Putamen (tissue), 1 donor: ENCODE data around the gene MIF.
A peak's percentile ranks its signal among the peaks of the same experiment; 100 is the strongest.
"Not testable (repeated sequence)": the region's sequence is repeated elsewhere in the genome, so short reads cannot be mapped to it uniquely, and the experiment has no call there.

Experiments used
- DNase-seq: peaks from one replicate; pipeline ENCODE4 v3.0.0-alpha.2; 2016; ENCODE audit warnings: low spot score

Gene MIF

DNA sequence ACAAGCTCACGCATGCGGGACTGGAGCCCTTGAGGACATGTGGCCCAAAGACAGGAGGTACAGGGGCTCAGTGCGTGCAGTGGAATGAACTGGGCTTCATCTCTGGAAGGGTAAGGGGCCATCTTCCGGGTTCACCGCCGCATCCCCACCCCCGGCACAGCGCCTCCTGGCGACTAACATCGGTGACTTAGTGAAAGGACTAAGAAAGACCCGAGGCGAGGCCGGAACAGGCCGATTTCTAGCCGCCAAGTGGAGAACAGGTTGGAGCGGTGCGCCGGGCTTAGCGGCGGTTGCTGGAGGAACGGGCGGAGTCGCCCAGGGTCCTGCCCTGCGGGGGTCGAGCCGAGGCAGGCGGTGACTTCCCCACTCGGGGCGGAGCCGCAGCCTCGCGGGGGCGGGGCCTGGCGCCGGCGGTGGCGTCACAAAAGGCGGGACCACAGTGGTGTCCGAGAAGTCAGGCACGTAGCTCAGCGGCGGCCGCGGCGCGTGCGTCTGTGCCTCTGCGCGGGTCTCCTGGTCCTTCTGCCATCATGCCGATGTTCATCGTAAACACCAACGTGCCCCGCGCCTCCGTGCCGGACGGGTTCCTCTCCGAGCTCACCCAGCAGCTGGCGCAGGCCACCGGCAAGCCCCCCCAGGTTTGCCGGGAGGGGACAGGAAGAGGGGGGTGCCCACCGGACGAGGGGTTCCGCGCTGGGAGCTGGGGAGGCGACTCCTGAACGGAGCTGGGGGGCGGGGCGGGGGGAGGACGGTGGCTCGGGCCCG, at the start of gene MIF:
TSS of gene MIF (plus strand) at position 439 of the 765 bp plus-strand sequence. CDS start at position 531, 92 bp downstream.
- DNase-seq = peak; percentile 89

GRCh38 chr22:23844739-23845202, 49.4 kb upstream of the MIF start:
- no peak for DNase-seq

DNA sequence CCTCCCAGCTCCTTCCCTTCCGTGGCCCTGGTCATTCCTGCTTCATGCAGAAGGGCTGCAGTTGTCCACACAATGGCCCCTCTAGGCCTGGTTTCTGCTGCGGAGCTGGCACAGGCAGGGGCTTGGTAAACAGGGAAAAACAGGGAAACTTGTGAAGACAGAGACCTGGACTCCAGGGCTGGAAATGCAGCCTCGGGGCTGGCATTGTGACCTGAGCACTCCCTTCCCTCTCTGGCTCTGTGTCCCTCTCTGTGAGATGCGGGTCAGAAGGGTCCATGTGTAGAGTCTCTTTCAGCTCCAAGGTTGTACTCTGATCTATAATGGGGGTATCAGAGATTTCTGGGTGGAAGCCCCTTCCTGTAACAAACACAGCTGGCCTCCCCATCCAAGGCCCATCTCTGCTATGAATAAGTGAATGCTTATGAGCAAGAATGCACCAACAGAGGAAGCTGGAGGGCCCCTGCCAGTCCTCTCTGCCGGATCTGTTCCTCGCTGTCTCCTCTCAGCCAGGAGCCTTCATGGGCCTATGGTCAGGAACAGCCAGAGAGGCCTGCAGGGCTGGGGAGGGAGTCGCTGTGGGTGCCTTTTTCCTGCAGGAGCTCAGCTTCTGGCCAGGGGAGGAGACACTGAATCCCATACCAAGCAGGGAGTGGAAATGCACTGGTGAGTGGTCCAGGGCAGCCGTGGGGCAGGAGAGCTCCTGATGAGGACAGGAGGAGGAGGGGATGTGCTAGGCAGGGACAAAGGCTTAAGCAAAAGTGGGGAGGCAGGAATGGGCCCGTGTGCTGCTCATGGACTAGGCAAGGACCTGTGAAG, 48.7 kb upstream of the MIF start:
- DNase-seq = no peak

DNA sequence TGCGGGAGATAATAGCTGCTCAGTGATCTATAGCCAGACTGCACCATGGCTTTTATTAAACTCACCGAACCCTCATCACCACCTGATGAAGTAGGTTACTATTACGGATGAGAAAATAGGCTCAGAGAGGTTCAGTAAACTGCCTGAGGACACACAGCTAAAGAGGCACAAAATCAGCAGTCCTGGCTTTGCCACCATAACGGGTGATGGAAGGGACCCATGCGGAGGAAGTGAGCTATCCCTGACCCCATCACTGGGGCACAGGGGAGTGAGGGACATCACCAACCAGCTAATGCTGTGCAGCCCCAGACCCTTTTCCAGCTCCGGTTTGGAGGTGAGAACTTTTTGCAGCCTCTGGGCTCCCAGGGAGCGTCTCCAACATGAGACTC, 48.1 kb upstream of the MIF start:
- DNase-seq = no peak

DNA sequence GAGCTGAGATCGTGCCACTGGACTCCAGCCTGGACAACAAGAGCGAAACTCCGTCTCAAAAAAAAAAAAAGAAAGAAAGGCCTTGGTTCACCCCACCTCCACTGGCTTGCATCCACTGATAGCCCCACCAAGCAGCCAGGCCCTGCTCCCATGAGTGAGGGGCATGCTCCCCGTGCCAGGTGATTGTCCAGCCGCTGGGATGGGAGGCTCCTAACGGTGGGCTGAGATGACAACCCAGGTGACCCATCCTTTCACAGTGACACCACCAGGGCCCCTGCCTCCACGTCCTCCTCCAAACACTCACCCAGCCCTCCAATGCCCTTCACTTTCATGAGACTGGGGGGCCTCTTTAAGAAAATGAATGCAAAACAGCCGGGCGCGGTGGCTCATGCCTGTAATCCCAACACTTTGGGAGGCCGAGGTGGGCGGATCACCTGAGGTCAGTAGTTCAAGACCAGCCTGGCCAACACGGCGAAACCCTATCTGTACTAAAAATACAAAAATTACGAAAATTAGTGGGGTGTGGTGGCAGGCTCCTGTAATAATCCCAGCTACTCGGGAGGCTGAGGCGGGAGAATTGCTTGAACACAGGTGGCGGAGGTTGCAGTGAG, 46.8 kb upstream of the MIF start:
- DNase-seq = no peak

DNA sequence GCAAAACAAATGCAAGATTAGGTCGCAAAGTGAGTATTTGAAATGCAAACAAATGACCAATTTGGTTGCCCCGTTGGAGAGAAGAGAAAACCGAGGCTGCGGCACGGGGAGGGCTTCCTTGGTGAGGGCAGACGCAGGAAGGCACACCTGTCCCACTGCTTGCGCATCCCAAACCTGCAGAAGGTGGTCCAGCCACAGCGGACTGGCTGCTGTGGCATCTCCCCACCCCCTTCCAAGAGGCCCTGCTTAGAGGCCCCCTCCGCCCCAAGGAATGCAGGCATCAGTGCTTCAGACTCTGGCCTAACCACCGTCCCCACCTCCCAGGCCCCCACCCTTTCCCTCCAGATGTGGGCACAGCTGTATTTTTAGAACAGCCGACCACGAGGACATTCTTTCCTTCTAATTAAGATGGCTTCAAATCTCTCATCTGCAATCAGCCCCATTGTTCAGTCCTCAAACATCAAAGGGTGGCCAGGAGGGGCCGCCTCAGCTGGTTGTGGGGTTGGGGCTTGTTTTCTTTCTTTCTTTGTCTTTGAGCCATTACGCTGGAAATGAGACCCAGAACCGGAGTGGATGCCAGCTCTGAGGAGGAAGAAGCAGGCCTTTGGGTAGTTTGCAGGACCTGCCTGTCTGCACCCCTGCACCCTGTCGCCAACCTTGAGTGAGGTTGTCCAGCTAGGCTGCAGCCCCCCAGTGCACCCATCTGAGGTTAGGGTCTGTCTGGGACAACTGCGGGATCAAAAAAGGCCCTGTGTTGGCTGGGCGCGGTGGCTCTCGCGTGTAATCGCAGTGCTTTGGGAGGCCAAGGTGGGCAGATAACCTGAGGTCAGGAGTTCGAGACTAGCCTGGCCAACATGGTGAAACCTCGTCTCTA, 46.0 kb upstream of the MIF start:
- no peak for DNase-seq

DNA sequence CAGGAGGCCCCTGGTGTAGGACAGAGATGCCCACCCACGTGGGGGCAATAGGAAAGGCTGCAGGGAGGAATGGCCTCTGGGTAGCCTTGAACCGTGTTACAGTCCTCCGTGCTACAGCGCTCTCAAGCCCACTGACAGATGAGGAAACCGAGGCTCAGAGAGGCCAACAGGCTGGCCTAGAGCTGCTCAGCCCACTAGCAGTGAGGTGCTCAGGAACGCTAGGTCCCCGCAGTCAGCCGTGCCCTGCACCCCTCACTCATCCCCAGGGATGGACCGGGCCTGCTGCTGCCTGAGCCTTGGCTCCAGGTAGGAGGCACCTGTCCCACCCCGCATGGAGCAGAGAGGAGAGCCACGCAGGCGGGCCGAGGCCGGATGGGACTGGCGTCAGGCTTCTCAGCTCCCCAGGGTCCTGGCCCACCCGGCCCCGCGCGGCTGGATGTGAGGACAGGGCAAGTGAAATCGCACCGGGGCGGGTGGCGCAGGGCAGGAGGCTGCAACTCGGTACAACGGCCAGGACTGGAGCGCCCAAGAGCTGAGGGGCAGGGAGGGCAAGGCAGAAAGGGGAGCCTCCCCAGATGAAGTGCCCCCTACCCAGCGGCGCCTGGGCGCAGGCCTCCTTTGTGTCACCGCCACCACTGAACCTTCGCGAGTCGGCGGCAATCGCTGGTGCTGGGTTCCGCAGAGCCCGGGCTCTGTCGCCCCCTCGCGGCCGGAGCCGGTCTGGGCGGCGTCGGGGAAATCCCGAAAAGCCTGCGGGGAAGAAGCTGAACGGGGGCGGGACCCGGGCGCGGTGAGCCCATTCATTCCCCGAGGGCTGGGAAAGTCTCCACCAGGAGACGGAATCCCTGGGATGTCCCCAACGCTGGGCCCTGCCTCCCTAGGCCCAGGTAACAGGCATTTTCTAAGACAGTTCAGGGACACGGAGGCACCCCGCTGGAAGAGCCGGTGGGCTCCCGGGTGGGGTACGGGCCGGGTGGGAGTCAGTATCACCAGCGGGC, 44.9 kb upstream of the MIF start:
- peak; percentile 61 for DNase-seq

DNA sequence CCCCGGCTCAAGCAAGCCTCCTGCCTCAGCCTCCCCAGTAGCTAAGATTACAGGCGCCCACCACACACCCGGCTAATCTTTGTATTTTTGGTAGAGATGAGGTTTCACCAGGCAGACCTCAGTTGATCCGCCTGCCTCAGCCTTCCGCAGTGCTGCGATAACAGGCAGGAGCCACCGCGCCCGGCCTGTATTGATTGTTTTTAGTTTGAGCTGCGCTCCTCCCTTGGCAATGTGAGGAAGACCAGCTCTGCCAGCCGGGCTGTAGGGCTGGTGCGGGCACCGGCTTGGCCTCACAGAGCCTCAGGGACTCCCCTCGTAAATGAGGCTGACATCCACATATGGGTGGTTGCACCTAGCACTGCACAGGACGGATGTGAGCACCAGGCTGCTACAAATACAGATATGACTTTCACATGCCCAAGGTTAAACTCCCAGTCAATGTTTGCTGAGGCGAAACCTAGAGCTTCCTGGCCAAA, 44.0 kb upstream of the MIF start:
- DNase-seq = no peak

- no peak for DNase-seq
These were observed 37.2 kb upstream of the MIF start for GRCh38 chr22:23856721-23857605.

DNA sequence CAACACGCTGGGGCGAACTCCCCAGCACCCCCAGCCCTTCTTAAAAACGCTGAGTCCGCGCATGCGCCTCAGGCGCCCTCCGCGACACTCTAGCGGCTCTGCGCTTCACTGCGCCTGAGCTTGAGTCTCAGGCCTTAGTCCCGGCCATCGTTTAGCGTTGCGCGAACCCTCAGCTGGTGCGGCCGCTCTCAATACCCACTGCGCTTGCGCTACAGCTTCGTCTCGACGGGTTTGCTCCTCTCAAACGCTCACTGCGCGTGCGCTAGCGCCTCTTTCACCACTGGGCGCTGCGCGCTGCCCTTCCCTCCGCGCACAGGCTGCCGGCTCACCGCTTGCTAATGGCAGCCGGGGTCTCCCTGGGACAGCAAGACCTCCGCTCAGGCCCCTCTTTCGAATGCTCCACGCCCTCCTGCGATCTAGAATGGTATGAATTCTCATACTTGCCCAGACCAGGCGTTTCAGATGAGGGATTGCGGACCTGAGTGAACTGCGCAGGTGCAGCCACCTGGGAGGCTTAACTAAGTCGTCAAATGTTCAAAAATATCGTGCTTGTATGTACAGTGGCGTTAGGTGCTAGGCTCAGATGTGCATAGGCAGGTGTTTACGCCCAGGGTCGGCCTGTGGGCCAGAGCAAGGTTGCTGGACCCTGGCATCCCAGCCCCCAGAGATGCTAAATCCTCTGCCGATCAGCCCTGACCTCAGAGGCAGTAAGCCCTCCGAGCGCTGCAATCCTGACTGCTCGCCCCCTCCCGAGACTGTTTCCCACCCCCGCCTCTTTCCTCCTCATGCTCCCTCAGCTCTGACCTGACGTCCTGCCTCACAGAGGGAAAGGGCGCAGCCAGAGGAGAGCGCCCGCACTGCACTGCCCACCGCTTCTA, 36.3 kb upstream of the MIF start, which contains the start of gene SLC2A11:
TSS of gene SLC2A11 (plus strand) at position 270 of the 878 bp plus-strand sequence. CDS start at position 395, 125 bp downstream.
- DNase-seq = peak; percentile 98

- DNase-seq = peak; percentile 75
These were observed 35.7 kb upstream of the MIF start for GRCh38 chr22:23858484-23858815.

DNA sequence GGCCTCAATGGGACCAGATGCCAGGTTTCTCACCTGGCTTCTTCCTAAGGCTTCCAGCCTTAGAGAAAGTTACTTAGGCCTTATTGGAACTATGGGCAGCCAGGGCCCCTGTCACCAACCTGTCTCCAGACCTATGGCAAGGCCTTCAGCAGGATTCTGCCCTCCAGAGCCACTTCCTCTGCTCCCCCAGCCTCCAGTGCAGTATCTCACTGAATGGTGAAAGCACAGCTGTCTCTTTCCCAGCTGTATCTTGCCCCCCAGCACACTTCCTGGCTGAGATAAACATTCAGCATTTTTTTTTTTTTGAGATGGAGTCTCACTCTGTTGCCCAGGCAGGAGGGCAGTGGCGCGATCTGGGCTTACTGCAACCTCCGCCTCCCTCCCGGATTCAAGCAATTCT, 35.0 kb upstream of the MIF start:
- DNase-seq = no peak

DNA sequence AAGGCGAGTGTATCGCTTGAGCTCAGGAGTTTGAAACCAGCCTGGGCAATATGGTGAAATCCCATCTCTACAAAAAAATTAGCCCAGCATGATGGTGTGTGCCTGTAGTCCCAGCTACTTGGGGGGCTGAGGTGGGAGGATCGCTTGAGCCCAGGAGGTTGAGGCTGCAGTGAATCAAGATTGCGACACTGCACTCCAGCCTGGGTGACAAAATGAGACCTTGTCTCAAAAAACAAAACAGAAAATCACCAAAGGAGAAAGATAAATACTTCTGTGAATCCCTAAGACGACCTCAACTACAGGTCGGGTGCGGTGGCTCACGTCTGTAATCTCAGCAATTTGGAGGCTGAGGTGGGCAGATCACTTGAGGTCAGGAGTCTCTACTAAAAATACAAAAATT, 34.0 kb upstream of the MIF start:
- not testable (repeated sequence) for DNase-seq

GRCh38 chr22:23862103-23862502, 32.1 kb upstream of the MIF start:
- DNase-seq = no peak

- not testable (repeated sequence) for DNase-seq
These were observed 29.6 kb upstream of the MIF start for GRCh38 chr22:23864499-23865154.

DNA sequence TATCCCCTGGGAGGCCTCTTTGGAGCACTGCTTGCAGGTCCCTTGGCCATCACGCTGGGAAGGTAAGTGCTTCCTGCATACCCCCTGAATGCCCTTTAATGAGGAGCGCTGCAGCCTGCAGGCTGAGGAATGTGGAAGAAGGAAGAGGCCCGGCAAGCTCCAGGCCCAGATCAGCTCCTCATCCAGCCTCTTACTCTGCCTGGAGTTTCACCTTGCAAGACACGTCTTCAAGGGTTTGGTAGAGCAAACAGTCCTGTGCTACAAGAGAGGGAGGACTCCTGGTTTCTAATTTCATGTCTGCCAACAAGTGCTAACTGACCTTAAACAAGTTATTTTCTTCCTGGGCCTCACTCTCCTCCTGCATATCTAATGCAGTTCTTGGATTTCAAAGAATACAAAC, 25.6 kb upstream of the MIF start:
- DNase-seq = no peak

DNA sequence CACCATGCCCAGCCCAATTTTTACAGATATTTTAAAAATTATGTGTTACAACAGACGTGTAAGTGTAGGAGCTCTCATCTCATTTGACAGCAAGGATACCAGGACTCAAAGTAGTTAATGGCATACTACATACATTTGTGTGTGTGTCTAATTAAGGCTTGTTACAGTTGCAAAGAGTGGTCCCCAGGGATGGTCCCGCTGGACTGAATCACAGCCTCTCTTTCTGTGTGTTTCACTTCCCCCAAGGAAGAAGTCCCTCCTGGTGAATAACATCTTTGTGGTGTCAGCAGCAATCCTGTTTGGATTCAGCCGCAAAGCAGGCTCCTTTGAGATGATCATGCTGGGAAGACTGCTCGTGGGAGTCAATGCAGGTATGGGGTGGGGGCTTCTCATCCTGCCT, 19.3 kb upstream of the MIF start:
- no peak for DNase-seq

GRCh38 chr22:23875801-23876200, 18.4 kb upstream of the MIF start:
- no peak for DNase-seq
